ENCODE measurements around the gene UNK. TPM values are rescaled to one million over a fixed set of nuclear protein-coding genes. Genes with fewer than 3 reads are reported as not detected.

The UNK gene
- total and polyA plus RNA-seq, 2 of the 13 experiments (the other 11 are each of a cell fraction or from before 2014, with no cell fraction given): 31.6 to 33.0 TPM

- TF ChIP-seq ZNF800 (CRISPR knock-in tag; IDR thresholded peaks at IDR 0.05) (0 out of 2 replicates have a peak, but pooled peaks have one; percentile 11), MTA1 (CRISPR knock-in tag; IDR thresholded peaks at IDR 0.05; ENCODE audit: borderline replicate concordance) (no peak), ZBTB39 (CRISPR knock-in tag; IDR thresholded peaks at IDR 0.05) (0 out of 2 replicates have a peak, but pooled peaks have one; percentile 65), CHD4 (IDR thresholded peaks at IDR 0.05; ENCODE audit: borderline replicate concordance, low read length) (peak; percentile 95), CBX2 (IDR thresholded peaks at IDR 0.05; ENCODE audit: low read depth, low read length) (no peak), CBX2 (CRISPR knock-in tag; IDR thresholded peaks at IDR 0.05; ENCODE audit: low read depth) (no peak), REL (CRISPR knock-in tag; conservative IDR thresholded peaks at IDR 0.05) (no peak), GFI1 (CRISPR knock-in tag; IDR thresholded peaks at IDR 0.05; ENCODE audit: borderline replicate concordance) (no peak), KLF15 (CRISPR knock-in tag; IDR thresholded peaks at IDR 0.05; ENCODE audit: borderline replicate concordance) (no peak), RFXAP (CRISPR knock-in tag; IDR thresholded peaks at IDR 0.05; ENCODE audit: borderline replicate concordance) (no peak), NFE2L1 (CRISPR knock-in tag; IDR thresholded peaks at IDR 0.05; ENCODE audit: borderline replicate concordance) (no peak), ZFP37 (CRISPR knock-in tag; IDR thresholded peaks at IDR 0.05; ENCODE audit: borderline replicate concordance) (no peak), MXI1 (IDR thresholded peaks at IDR 0.05; ENCODE audit: borderline replicate concordance, low read depth, low read length) (no peak), ZNF75D (CRISPR knock-in tag; IDR thresholded peaks at IDR 0.05; ENCODE audit: borderline replicate concordance) (no peak), ZC3H4 (CRISPR knock-in tag; IDR thresholded peaks at IDR 0.05; ENCODE audit: borderline replicate concordance) (no peak), HNRNPL (IDR thresholded peaks at IDR 0.05; ENCODE audit: low read depth, low read length) (peak; percentile 73; the same call in 1 of the 2 replicates), ZNF547 (CRISPR knock-in tag; IDR thresholded peaks at IDR 0.05) (no peak), YY1 (IDR thresholded peaks at IDR 0.05; ENCODE audit: insufficient read depth, insufficient replicate concordance, low read depth, low read length) (no peak), ZNF761 (CRISPR knock-in tag; conservative IDR thresholded peaks at IDR 0.05) (no peak), FOSL2 (CRISPR knock-in tag; IDR thresholded peaks at IDR 0.05) (no peak), PLSCR1 (CRISPR knock-in tag; IDR thresholded peaks at IDR 0.05; ENCODE audit: borderline replicate concordance) (no peak), ZNF30 (CRISPR knock-in tag; IDR thresholded peaks at IDR 0.05) (no peak), FOXK2 (IDR thresholded peaks at IDR 0.05) (no peak), ATAD3A (CRISPR knock-in tag; IDR thresholded peaks at IDR 0.05) (no peak), ZNF629 (CRISPR knock-in tag; conservative IDR thresholded peaks at IDR 0.05) (peak; percentile 98)
Observed at GRCh38 chr17:75752802-75753513, 31.6 kb upstream of the UNK start (continued).

Measured in HepG2 (cell line).